ENCODE measurements around the gene ZFY.

DNA sequence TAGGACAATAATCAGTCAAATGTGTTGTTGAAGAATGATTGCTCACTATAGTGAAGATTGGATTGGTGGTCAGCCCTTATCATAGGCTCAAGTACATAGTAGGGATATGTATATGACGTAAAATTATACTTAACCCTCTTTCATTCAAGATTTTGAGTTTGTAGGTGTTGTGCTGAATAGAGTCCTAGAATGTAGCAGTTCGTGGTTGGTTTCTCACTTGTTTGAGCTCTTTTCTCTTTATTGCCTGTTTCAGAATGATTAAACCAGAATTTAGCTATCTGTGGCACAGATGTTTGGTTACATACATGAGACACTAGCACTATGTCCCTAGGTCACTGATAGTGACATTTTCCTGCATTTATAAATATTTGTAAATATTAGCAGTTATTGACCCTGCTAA lies 15.5 kb downstream of the ZFY start:
- no peak for TF ChIP-seq CTCF (IDR thresholded peaks at IDR 0.05; ENCODE audit: poor library complexity)
- TF ChIP-seq EZH2 (IDR thresholded peaks at IDR 0.05; ENCODE audit: borderline replicate concordance): no peak
- TF ChIP-seq EZH2phosphoT487 (IDR thresholded peaks at IDR 0.05; ENCODE audit: low read depth, severe bottlenecking, unreplicated experiment): no peak
